ENCODE results near the gene TARS2.

TARS2 gene

GRCh38 chr1:150545486-150546032 lies 58.3 kb downstream of the TARS2 start:
- TF ChIP-seq CTCF (IDR thresholded peaks at IDR 0.05; ENCODE audit: control insufficient read depth, extremely low read depth, insufficient read depth): no peak
- no peak overlapping the region for H3K4me3 ChIP-seq (ENCODE audit: low read depth, low read length)
- DNase-seq (ENCODE audit: low read depth): no peak

GRCh38 chr1:150546294-150546937 lies 59.2 kb downstream of the TARS2 start:
- DNase-seq (ENCODE audit: low read depth): no peak
- TF ChIP-seq CTCF (IDR thresholded peaks at IDR 0.05; ENCODE audit: control insufficient read depth, extremely low read depth, insufficient read depth): no peak
- H3K4me3 ChIP-seq (ENCODE audit: low read depth, low read length): no peak overlapping the region

GRCh38 chr1:150548324-150548631 lies 61.1 kb downstream of the TARS2 start:
- DNase-seq (ENCODE audit: low read depth): no peak
- H3K4me3 ChIP-seq (ENCODE audit: low read depth, low read length): peak overlapping the region; percentile 53
- no peak for TF ChIP-seq CTCF (IDR thresholded peaks at IDR 0.05; ENCODE audit: control insufficient read depth, extremely low read depth, insufficient read depth)

DNA sequence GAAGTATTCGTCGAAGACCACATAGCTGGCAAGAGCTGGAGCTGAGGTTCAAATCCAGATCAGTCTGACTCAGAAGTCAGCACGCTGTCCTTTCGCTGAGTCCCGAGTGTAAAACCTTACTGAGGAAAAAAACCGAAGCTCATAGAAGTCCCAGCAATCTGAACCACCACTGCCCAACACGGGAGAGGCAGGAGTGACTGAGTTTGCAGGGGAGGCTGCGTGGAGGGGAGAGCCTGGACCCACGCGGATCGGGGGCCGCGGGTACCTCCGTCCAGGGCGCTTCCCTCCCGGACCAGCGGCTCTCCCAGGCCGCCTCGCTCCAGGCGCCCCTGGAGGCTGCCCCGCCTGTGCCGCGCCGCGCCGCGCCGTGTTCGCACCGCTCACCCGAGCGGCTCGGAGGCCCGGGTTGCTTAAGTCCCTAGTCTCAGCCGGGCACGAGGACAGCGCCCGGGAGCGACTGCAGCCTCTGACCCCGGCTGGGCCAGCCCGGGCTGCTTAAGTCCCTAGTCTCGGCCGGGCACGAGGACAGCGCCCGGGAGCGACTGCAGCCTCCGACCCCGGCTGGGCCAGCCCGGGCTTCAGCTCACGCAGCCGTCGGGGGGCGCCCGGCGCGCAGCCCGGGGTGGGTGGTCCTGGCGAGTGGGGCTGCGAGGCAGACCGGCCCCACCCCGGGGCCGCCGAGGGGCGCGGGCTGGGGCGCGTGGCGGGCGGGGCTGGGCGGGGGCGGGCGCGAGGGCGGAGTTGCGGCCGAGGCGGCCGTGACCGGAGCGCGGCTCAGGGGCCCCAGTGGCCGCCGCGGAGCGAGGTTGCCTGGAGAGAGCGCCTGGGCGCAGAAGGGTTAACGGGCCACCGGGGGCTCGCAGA lies 61.6 kb downstream of the TARS2 start, which contains the start of gene ADAMTSL4:
TSS of gene ADAMTSL4 (plus strand) at position 777 of the 864 bp plus-strand sequence. CDS start 2,881 bp downstream, outside the sequence.
- peak within 1 kb of the TSS; percentile 53 for H3K4me3 ChIP-seq (ENCODE audit: low read depth, low read length)
- TF ChIP-seq CTCF (IDR thresholded peaks at IDR 0.05; ENCODE audit: control insufficient read depth, extremely low read depth, insufficient read depth): no peak
- no peak for DNase-seq (ENCODE audit: low read depth)

DNA sequence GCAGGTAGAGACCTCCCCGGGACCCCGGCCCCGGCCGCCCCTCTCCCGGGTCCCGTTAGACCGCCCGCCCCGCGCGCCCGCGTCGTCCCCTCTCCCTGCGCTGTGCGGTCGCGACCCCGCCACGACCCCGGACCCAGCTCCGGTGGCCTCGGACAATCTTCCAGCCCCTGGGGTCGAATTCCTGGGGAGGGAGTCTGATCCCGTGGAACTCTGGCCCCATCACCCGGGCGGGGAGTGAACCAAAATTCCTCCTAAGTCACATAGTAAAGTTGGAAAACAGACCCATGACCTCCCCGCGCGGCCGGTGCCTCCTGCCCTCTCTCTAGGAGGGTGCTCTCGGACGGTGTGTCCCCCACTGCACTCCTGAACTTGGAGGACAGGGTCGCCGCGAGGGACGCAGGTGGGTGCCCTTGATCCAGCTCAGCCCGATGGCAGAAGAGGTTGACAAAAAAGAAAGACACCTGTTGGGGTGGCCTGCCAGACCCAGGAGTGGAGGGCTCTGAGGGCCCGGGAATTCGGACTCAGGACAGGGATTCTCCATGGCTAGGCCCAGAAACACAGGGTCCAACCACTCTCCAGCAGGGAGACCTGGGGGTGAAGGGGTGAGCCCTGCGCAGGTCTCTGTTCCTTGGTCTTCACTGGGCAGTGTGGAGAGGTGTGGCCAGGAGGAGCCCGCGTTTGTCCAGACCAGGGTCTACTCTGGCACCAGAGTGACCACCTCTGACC lies 62.4 kb downstream of the TARS2 start:
- no peak for TF ChIP-seq CTCF (IDR thresholded peaks at IDR 0.05; ENCODE audit: control insufficient read depth, extremely low read depth, insufficient read depth)
- DNase-seq (ENCODE audit: low read depth): no peak
- peak overlapping the region; percentile 42 for H3K4me3 ChIP-seq (ENCODE audit: low read depth, low read length)

- no peak for DNase-seq (ENCODE audit: low read depth)
- no peak overlapping the region for H3K4me3 ChIP-seq (ENCODE audit: low read depth, low read length)
- TF ChIP-seq CTCF (IDR thresholded peaks at IDR 0.05; ENCODE audit: control insufficient read depth, extremely low read depth, insufficient read depth): no peak
Observed at GRCh38 chr1:150550222-150551050, 63.2 kb downstream of the TARS2 start.
